ENCODE measurements around the gene GSTM5.
"Not testable (repeated sequence)": the region's sequence is repeated elsewhere in the genome, so short reads cannot be mapped to it uniquely, and the experiment has no call there.

- TF ChIP-seq CTCF (IDR thresholded peaks at IDR 0.05); SMAD3 (CRISPR knock-in tag; IDR thresholded peaks at IDR 0.05; ENCODE audit: borderline replicate concordance); SMAD4 (CRISPR knock-in tag; IDR thresholded peaks at IDR 0.05); ZMAT4 (CRISPR knock-in tag; IDR thresholded peaks at IDR 0.05); KAT7 (CRISPR knock-in tag; IDR thresholded peaks at IDR 0.05; ENCODE audit: borderline replicate concordance); CREB1 (CRISPR knock-in tag; IDR thresholded peaks at IDR 0.05); NFYB (CRISPR knock-in tag; conservative IDR thresholded peaks at IDR 0.05; ENCODE audit: low read depth); ZNF121 (CRISPR knock-in tag; IDR thresholded peaks at IDR 0.05); ZNF423 (CRISPR knock-in tag; IDR thresholded peaks at IDR 0.05); PREB (CRISPR knock-in tag; IDR thresholded peaks at IDR 0.05; ENCODE audit: borderline replicate concordance); JUN (CRISPR knock-in tag; IDR thresholded peaks at IDR 0.05): not testable (repeated sequence)
- TF ChIP-seq, protein P1, sequence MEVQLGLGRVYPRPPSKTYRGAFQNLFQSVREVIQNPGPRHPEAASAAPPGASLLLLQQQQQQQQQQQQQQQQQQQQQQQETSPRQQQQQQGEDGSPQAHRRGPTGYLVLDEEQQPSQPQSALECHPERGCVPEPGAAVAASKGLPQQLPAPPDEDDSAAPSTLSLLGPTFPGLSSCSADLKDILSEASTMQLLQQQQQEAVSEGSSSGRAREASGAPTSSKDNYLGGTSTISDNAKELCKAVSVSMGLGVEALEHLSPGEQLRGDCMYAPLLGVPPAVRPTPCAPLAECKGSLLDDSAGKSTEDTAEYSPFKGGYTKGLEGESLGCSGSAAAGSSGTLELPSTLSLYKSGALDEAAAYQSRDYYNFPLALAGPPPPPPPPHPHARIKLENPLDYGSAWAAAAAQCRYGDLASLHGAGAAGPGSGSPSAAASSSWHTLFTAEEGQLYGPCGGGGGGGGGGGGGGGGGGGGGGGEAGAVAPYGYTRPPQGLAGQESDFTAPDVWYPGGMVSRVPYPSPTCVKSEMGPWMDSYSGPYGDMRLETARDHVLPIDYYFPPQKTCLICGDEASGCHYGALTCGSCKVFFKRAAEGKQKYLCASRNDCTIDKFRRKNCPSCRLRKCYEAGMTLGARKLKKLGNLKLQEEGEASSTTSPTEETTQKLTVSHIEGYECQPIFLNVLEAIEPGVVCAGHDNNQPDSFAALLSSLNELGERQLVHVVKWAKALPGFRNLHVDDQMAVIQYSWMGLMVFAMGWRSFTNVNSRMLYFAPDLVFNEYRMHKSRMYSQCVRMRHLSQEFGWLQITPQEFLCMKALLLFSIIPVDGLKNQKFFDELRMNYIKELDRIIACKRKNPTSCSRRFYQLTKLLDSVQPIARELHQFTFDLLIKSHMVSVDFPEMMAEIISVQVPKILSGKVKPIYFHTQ (CRISPR knock-in tag; IDR thresholded peaks at IDR 0.05) = not testable (repeated sequence)
- TF ChIP-seq, protein P2, sequence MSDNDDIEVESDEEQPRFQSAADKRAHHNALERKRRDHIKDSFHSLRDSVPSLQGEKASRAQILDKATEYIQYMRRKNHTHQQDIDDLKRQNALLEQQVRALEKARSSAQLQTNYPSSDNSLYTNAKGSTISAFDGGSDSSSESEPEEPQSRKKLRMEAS (CRISPR knock-in tag; IDR thresholded peaks at IDR 0.05) = not testable (repeated sequence)
- TF ChIP-seq, protein P3, sequence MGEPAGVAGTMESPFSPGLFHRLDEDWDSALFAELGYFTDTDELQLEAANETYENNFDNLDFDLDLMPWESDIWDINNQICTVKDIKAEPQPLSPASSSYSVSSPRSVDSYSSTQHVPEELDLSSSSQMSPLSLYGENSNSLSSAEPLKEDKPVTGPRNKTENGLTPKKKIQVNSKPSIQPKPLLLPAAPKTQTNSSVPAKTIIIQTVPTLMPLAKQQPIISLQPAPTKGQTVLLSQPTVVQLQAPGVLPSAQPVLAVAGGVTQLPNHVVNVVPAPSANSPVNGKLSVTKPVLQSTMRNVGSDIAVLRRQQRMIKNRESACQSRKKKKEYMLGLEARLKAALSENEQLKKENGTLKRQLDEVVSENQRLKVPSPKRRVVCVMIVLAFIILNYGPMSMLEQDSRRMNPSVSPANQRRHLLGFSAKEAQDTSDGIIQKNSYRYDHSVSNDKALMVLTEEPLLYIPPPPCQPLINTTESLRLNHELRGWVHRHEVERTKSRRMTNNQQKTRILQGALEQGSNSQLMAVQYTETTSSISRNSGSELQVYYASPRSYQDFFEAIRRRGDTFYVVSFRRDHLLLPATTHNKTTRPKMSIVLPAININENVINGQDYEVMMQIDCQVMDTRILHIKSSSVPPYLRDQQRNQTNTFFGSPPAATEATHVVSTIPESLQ (CRISPR knock-in tag; IDR thresholded peaks at IDR 0.05) = not testable (repeated sequence)
These were observed 26.2 kb upstream of the GSTM5 start for GRCh38 chr1:109685890-109686289.

Data from WTC11 (cell line).